ENCODE results near the gene MEX3A. TPM values are rescaled to one million over a fixed set of nuclear protein-coding genes. Genes with fewer than 3 reads are reported as not detected.

The MEX3A gene
- total and polyA plus RNA-seq, 2 of the 8 experiments (the other 6 are each of a cell fraction or from before 2014, with no cell fraction given) = 34.1 to 52.4 TPM

- peak; percentile 36 for TF ChIP-seq MAX (IDR thresholded peaks at IDR 0.05)
- peak; percentile 74; the same call in 1 of the 2 replicates for TF ChIP-seq TEAD4 (IDR thresholded peaks at IDR 0.05; ENCODE audit: low read depth, low read length)
- no peak; the same call in 1 of the 2 replicates for TF ChIP-seq SUZ12 (IDR thresholded peaks at IDR 0.05; ENCODE audit: low read length)
- peak; percentile 51 to 95; a peak in 2 of 4 replicates for TF ChIP-seq SIN3A (conservative IDR thresholded peaks at IDR 0.05 in 1 of 2, IDR thresholded peaks at IDR 0.05 in 1 of 2; ENCODE audit: low read depth in 1 of 2, low read length in 2 of 2)
- peak; percentile 47; the same call in 1 of the 2 replicates for TF ChIP-seq CREB1 (IDR thresholded peaks at IDR 0.05)
- peak; percentile 61 for TF ChIP-seq TAF1 (IDR thresholded peaks at IDR 0.05; ENCODE audit: low read depth, low read length)
- peak; percentile 55 for TF ChIP-seq CTBP2 (IDR thresholded peaks at IDR 0.05; ENCODE audit: borderline replicate concordance, insufficient read depth, insufficient read length, low read length)
- peak; percentile 82 for TF ChIP-seq EGR1 (IDR thresholded peaks at IDR 0.05; ENCODE audit: borderline replicate concordance, low read depth, low read length)
- TF ChIP-seq KDM5A (IDR thresholded peaks at IDR 0.05; ENCODE audit: low read length) = no peak
- no peak for TF ChIP-seq POU5F1 (IDR thresholded peaks at IDR 0.05; ENCODE audit: low read depth, low read length)
- no peak for TF ChIP-seq RNF2 (IDR thresholded peaks at IDR 0.05; ENCODE audit: borderline replicate concordance, low read depth, low read length, missing control alignments, poor library complexity, severe bottlenecking)
- TF ChIP-seq POLR2AphosphoS5 (IDR thresholded peaks at IDR 0.05; ENCODE audit: low read depth, low read length) = peak; percentile 88
- TF ChIP-seq RXRA (IDR thresholded peaks at IDR 0.05; ENCODE audit: insufficient read depth, low read depth, low read length) = peak; percentile 73
- TF ChIP-seq BCL11A (IDR thresholded peaks at IDR 0.05; ENCODE audit: low read depth in 2 of 2, low read length in 2 of 2) = no peak
- no peak for TF ChIP-seq SRF (IDR thresholded peaks at IDR 0.05; ENCODE audit: low read depth, low read length)
- no peak for TF ChIP-seq CHD1 (IDR thresholded peaks at IDR 0.05; ENCODE audit: low read depth, low read length)
- no peak for TF ChIP-seq EZH2 (IDR thresholded peaks at IDR 0.05; ENCODE audit: low read depth, low read length, severe bottlenecking)
- no peak for TF ChIP-seq NRF1 (IDR thresholded peaks at IDR 0.05; ENCODE audit: low read depth, low read length)
- no peak for TF ChIP-seq HDAC6 (IDR thresholded peaks at IDR 0.05; ENCODE audit: low read depth, low read length)
- no peak for TF ChIP-seq CEBPB (IDR thresholded peaks at IDR 0.05; ENCODE audit: low read depth, low read length)
- peak; percentile 42; the same call in 1 of the 2 replicates for TF ChIP-seq SP1 (IDR thresholded peaks at IDR 0.05; ENCODE audit: low read depth, low read length)
- no peak for TF ChIP-seq CTCF (IDR thresholded peaks at IDR 0.05; ENCODE audit: control extremely low read depth in 1 of 3, insufficient read depth in 1 of 3, low read depth in 1 of 3, low read length in 3 of 3)
Observed at GRCh38 chr1:156082309-156083091, at the start of gene MEX3A (continued).

Data from H1 (cell line).